ENCODE measurements around the gene MCF2L.

Gene MCF2L

GRCh38 chr13:113137691-113138298 is 168.8 kb downstream of the MCF2L start:
- ATAC-seq (replicated peaks) (no peak), DNase-seq (no peak)
- Mint-ChIP-seq H3K9me3 (no peaks in the 10 kb centered on the region), H3K36me3 (ENCODE audit: insufficient read depth) (no peaks in the 10 kb centered on the region), H3K27ac (no peak overlapping the region), H3K4me1 (ENCODE audit: low read depth in 2 of 2) (peaks cover 0 to 3% of the 10 kb centered on the region in 2 donors), H3K27me3 (peaks cover 0 to 7% of the 10 kb centered on the region in 2 donors), H3K4me3 (no peak overlapping the region)

GRCh38 chr13:113138792-113139551 is 170.0 kb downstream of the MCF2L start:
- H3K36me3 Mint-ChIP-seq (ENCODE audit: insufficient read depth) = no peaks in the 10 kb centered on the region
- DNase-seq = no peak
- peaks cover 0 to 7% of the 10 kb centered on the region in 2 donors for H3K27me3 Mint-ChIP-seq
- H3K9me3 Mint-ChIP-seq = no peaks in the 10 kb centered on the region
- ATAC-seq (replicated peaks) = no peak
- no peak overlapping the region for H3K4me3 Mint-ChIP-seq
- peaks cover 0 to 3% of the 10 kb centered on the region in 2 donors for H3K4me1 Mint-ChIP-seq (ENCODE audit: low read depth in 2 of 2)
- no peak overlapping the region for H3K27ac Mint-ChIP-seq

GRCh38 chr13:113139577-113139976 is 170.6 kb downstream of the MCF2L start:
- H3K9me3 Mint-ChIP-seq = no peaks in the 10 kb centered on the region
- DNase-seq (no peak), ATAC-seq (replicated peaks) (no peak)
- no peak overlapping the region for H3K27ac Mint-ChIP-seq
- no peak overlapping the region for H3K4me3 Mint-ChIP-seq
- H3K27me3 Mint-ChIP-seq = peaks cover 0 to 7% of the 10 kb centered on the region in 2 donors
- no peaks in the 10 kb centered on the region for H3K36me3 Mint-ChIP-seq (ENCODE audit: insufficient read depth)
- H3K4me1 Mint-ChIP-seq (ENCODE audit: low read depth in 2 of 2) = peaks cover 0 to 3% of the 10 kb centered on the region in 2 donors

DNA sequence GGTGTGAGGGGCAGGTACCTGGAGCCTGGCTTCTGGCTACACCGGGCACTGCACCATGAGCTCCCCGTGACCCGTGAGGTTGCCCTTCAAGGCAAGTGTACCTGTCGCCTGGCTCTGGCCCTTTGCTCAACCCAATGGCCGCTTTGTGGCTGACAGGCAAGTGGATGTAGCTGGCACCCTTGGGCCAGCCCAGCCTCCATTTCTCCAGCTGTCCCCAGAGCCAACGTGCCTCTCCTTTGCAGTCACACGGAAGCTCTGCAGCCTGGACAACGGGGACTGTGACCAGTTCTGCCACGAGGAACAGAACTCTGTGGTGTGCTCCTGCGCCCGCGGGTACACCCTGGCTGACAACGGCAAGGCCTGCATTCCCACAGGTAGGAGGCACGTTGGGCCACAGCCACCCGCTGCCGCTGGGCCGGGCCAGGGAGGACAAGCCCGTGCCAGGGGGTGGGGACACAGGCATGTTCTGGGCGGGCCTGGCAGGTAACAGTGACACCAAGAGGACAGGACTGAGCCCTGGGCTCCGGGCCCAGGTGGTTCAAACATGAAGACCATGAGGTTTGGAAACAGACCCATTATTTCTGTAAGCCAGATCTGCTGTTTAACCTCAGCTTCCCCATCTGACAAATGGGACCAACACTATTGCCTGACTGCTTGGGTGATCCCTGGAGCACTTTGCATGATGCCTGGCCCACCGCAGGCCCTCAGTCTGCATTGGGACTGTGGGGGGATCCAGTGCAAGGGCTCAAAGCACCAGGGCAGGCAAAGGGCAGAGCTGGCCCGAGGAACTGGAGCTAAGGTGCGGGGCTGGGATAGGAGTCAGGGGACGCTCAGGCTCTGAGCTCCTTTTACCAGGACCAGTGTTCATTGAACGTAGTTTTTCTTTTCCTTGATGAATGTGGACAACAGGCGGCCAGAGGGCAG is 171.9 kb downstream of the MCF2L start:
- ATAC-seq (replicated peaks) (no peak), DNase-seq (no peak)
- peaks cover 0 to 12% of the 10 kb centered on the region in 2 donors for H3K27me3 Mint-ChIP-seq
- H3K9me3 Mint-ChIP-seq = no peaks in the 10 kb centered on the region
- H3K36me3 Mint-ChIP-seq (ENCODE audit: insufficient read depth) = no peaks in the 10 kb centered on the region
- H3K27ac Mint-ChIP-seq = no peak overlapping the region
- H3K4me1 Mint-ChIP-seq (ENCODE audit: low read depth in 2 of 2) = peaks cover 0 to 3% of the 10 kb centered on the region in 2 donors
- no peak overlapping the region for H3K4me3 Mint-ChIP-seq

DNA sequence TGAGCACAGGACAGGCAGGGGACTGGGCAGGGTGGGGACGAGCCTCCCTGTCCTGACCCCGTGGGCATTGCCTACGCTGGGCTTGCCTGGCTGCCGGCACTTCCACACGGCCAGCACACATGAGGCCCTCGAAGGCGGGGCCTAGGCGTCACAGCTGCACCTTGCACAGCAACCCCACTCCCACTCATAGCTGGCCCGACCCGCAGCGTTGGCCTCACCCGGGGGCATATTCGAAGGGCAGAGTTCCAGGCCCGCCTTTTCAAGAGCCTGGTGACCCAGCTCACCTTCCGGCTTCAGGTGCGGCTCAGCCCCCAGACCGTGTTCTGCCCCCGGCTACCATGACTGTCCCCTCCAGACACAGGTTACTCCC is 172.6 kb downstream of the MCF2L start:
- no peak for DNase-seq
- ATAC-seq (replicated peaks) = no peak
- Mint-ChIP-seq H3K27ac (no peak overlapping the region), H3K4me3 (no peak overlapping the region), H3K4me1 (ENCODE audit: low read depth in 2 of 2) (peaks cover 0 to 3% of the 10 kb centered on the region in 2 donors), H3K9me3 (no peaks in the 10 kb centered on the region), H3K27me3 (peaks cover 0 to 18% of the 10 kb centered on the region in 2 donors), H3K36me3 (ENCODE audit: insufficient read depth) (no peaks in the 10 kb centered on the region)

- no peaks in the 10 kb centered on the region for H3K4me1 Mint-ChIP-seq (ENCODE audit: low read depth in 2 of 2)
- H3K4me3 Mint-ChIP-seq = no peak overlapping the region
- peaks cover 0 to 20% of the 10 kb centered on the region in 2 donors for H3K27me3 Mint-ChIP-seq
- H3K9me3 Mint-ChIP-seq = no peaks in the 10 kb centered on the region
- no peak overlapping the region for H3K27ac Mint-ChIP-seq
- no peaks in the 10 kb centered on the region for H3K36me3 Mint-ChIP-seq (ENCODE audit: insufficient read depth)
- no peak for ATAC-seq (replicated peaks)
- DNase-seq = no peak
Measured at GRCh38 chr13:113142876-113143275, 173.9 kb downstream of the MCF2L start.

- no peaks in the 10 kb centered on the region for H3K9me3 Mint-ChIP-seq
- no peak overlapping the region for H3K27ac Mint-ChIP-seq
- H3K4me3 Mint-ChIP-seq = no peak overlapping the region
- H3K36me3 Mint-ChIP-seq (ENCODE audit: insufficient read depth) = no peaks in the 10 kb centered on the region
- no peaks in the 10 kb centered on the region for H3K4me1 Mint-ChIP-seq (ENCODE audit: low read depth in 2 of 2)
- ATAC-seq (replicated peaks) (no peak), DNase-seq (no peak)
- peaks cover 0 to 20% of the 10 kb centered on the region in 2 donors for H3K27me3 Mint-ChIP-seq
Measured at GRCh38 chr13:113143466-113144254, 174.6 kb downstream of the MCF2L start.

DNA sequence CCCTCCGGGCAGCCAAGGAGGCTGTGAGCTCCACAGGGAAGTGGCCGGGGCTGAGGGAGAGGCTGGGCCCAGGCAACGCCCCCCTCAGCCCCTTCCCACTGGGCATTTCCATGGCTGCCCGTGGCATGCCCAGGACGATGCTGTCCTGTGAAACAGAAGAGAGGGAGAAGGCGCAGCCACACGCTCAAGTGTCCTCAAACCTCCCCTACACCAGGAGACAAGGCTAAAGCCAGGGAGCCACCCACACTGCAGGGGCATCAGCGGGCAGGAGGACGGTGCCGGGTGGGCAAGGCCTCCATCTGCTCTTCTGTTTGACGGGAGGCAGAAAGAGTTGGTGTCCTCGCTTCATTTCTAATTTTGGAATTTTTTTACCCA is 175.2 kb downstream of the MCF2L start:
- H3K9me3 Mint-ChIP-seq = no peaks in the 10 kb centered on the region

GRCh38 chr13:113145496-113145895 is 176.5 kb downstream of the MCF2L start:
- DNase-seq = no peak
- ATAC-seq (replicated peaks) = no peak
- Mint-ChIP-seq H3K9me3 (no peaks in the 10 kb centered on the region), H3K27me3 (peaks cover 0 to 20% of the 10 kb centered on the region in 2 donors), H3K4me3 (no peak overlapping the region), H3K27ac (no peak overlapping the region), H3K36me3 (ENCODE audit: insufficient read depth) (no peaks in the 10 kb centered on the region), H3K4me1 (ENCODE audit: low read depth in 2 of 2) (no peaks in the 10 kb centered on the region)

More for the DNA sequence above, 175.2 kb downstream of the MCF2L start:
- H3K36me3 Mint-ChIP-seq (ENCODE audit: insufficient read depth) = no peaks in the 10 kb centered on the region
- ATAC-seq (replicated peaks) (no peak), DNase-seq (no peak)
- no peak overlapping the region for H3K27ac Mint-ChIP-seq
- no peaks in the 10 kb centered on the region for H3K4me1 Mint-ChIP-seq (ENCODE audit: low read depth in 2 of 2)
- no peak overlapping the region for H3K4me3 Mint-ChIP-seq
- peaks cover 0 to 20% of the 10 kb centered on the region in 2 donors for H3K27me3 Mint-ChIP-seq

GRCh38 chr13:113145911-113146598 is 177.0 kb downstream of the MCF2L start:
- Mint-ChIP-seq H3K36me3 (ENCODE audit: insufficient read depth) (no peaks in the 10 kb centered on the region), H3K4me3 (no peak overlapping the region), H3K4me1 (ENCODE audit: low read depth in 2 of 2) (no peaks in the 10 kb centered on the region), H3K27ac (no peak overlapping the region), H3K9me3 (no peaks in the 10 kb centered on the region), H3K27me3 (peaks cover 0 to 20% of the 10 kb centered on the region in 2 donors)
- DNase-seq = no peak
- ATAC-seq (replicated peaks) = no peak

GRCh38 chr13:113146750-113147149 is 177.7 kb downstream of the MCF2L start:
- DNase-seq = no peak
- Mint-ChIP-seq H3K4me1 (ENCODE audit: low read depth in 2 of 2) (no peaks in the 10 kb centered on the region), H3K27me3 (peaks cover 0 to 20% of the 10 kb centered on the region in 2 donors), H3K36me3 (ENCODE audit: insufficient read depth) (no peaks in the 10 kb centered on the region), H3K4me3 (no peak overlapping the region), H3K27ac (peak overlapping the region in 1 of 2 donors; percentile 67), H3K9me3 (no peaks in the 10 kb centered on the region)
- ATAC-seq (replicated peaks) = no peak

GRCh38 chr13:113147206-113147605 is 178.2 kb downstream of the MCF2L start:
- H3K27me3 Mint-ChIP-seq = peaks cover 0 to 20% of the 10 kb centered on the region in 2 donors
- DNase-seq (no peak), ATAC-seq (replicated peaks) (no peak)
- peaks cover 2 to 3% of the 10 kb centered on the region in 2 donors for H3K4me1 Mint-ChIP-seq (ENCODE audit: low read depth in 2 of 2)
- peaks cover 2% of the 10 kb centered on the region for H3K36me3 Mint-ChIP-seq (ENCODE audit: insufficient read depth)
- H3K27ac Mint-ChIP-seq = peak overlapping the region in 1 of 2 donors; percentile 67
- no peak overlapping the region for H3K4me3 Mint-ChIP-seq
- H3K9me3 Mint-ChIP-seq = no peaks in the 10 kb centered on the region
